Progenitor cell of endocrine pancreas (in vitro differentiated cells): ENCODE data around the gene TPGS1. TPM values are rescaled to one million over a fixed set of nuclear protein-coding genes. Genes with fewer than 3 reads are reported as not detected.

Experiments
- DNase-seq: peaks from one replicate; pipeline ENCODE4 v3.0.0; 2021; ENCODE audit warnings: low spot score; ENCODE audit not compliant: unreplicated experiment
- H3K27ac Mint-ChIP-seq: 2 replicates; pipeline ENCODE4 v1.8.0; 2021; ENCODE audit warnings: mild to moderate bottlenecking, moderate library complexity, mixed read lengths
- H3K27me3 Mint-ChIP-seq: 2 replicates; pipeline ENCODE4 v1.8.0; 2021; ENCODE audit warnings: mixed read lengths
- H3K36me3 Mint-ChIP-seq: 2 replicates; pipeline ENCODE4 v1.8.0; 2022; ENCODE audit warnings: mixed read lengths; ENCODE audit not compliant: insufficient read depth
- H3K4me1 Mint-ChIP-seq: 2 replicates; pipeline ENCODE4 v1.8.0; 2021; ENCODE audit warnings: low read depth, mixed read lengths
- H3K4me3 Mint-ChIP-seq: 2 replicates; pipeline ENCODE4 v1.8.0; 2021; ENCODE audit warnings: low read depth, mild to moderate bottlenecking, moderate library complexity, mixed read lengths
- H3K9me3 Mint-ChIP-seq: 2 replicates; pipeline ENCODE4 v1.8.0; 2021; ENCODE audit warnings: low read depth, mixed read lengths
- CTCF ChIP-seq: fragments of 200-600 bp; sonication (generic); IDR thresholded peaks from one replicate; pipeline ENCODE4 v1.5.0; 2021; ENCODE audit warnings: antibody characterized with exemption, mild to moderate bottlenecking; ENCODE audit not compliant: unreplicated experiment
- total RNA-seq: library from RNA; stranded (reverse); gene quantifications from 2 replicates; pipeline ENCODE4 v1.2.1, GENCODE V29; 2021

Gene TPGS1
- total RNA-seq, 1 donor from 2014 or later = 16.4 TPM

GRCh38 chr19:460877-461720 lies 46.2 kb upstream of the TPGS1 start, which contains the start of gene SHC2:
Gene SHC2, minus strand, starts transcription at chr19:461033. Its CDS starts 37 bp downstream, at chr19:460996.
- H3K36me3 Mint-ChIP-seq = peaks cover 6% of the 10 kb centered on the region
- H3K27ac Mint-ChIP-seq = peak within 1 kb of the TSS; percentile 97
- TF ChIP-seq CTCF = no peak

GRCh38 chr19:461721-462551 lies 45.4 kb upstream of the TPGS1 start:
- Mint-ChIP-seq H3K27me3 (peaks cover 3% of the 10 kb centered on the region), H3K4me3 (peak overlapping the region; percentile 81), H3K36me3 (peaks cover 6% of the 10 kb centered on the region), H3K4me1 (peaks cover 4% of the 10 kb centered on the region), H3K9me3 (no peaks in the 10 kb centered on the region), H3K27ac (peak overlapping the region; percentile 97)
- peak; percentile 79 for DNase-seq
- no peak for TF ChIP-seq CTCF

More at GRCh38 chr19:460877-461720, 46.2 kb upstream of the TPGS1 start, which contains the start of gene SHC2:
- no peaks in the 10 kb centered on the region for H3K9me3 Mint-ChIP-seq
- peak; percentile 53 for DNase-seq
- peak within 1 kb of the TSS; percentile 88 for H3K4me3 Mint-ChIP-seq
- peaks cover 4% of the 10 kb centered on the region for H3K4me1 Mint-ChIP-seq
- peaks cover 3% of the 10 kb centered on the region for H3K27me3 Mint-ChIP-seq

- peaks cover 3% of the 10 kb centered on the region for H3K4me1 Mint-ChIP-seq
- DNase-seq = no peak
- H3K4me3 Mint-ChIP-seq = peak overlapping the region; percentile 29
- no peak for TF ChIP-seq CTCF
- H3K36me3 Mint-ChIP-seq = no peaks in the 10 kb centered on the region
- H3K9me3 Mint-ChIP-seq = no peaks in the 10 kb centered on the region
- no peak overlapping the region for H3K27ac Mint-ChIP-seq
- H3K27me3 Mint-ChIP-seq = peaks cover 7% of the 10 kb centered on the region
Measured at GRCh38 chr19:463483-464207, 43.7 kb upstream of the TPGS1 start.

GRCh38 chr19:464208-464545 lies 43.1 kb upstream of the TPGS1 start:
- no peak for DNase-seq
- TF ChIP-seq CTCF = no peak
- peaks cover 3% of the 10 kb centered on the region for H3K4me1 Mint-ChIP-seq
- no peaks in the 10 kb centered on the region for H3K9me3 Mint-ChIP-seq
- no peaks in the 10 kb centered on the region for H3K36me3 Mint-ChIP-seq
- H3K27me3 Mint-ChIP-seq = peaks cover 10% of the 10 kb centered on the region
- no peak overlapping the region for H3K27ac Mint-ChIP-seq
- no peak overlapping the region for H3K4me3 Mint-ChIP-seq
